GM18526 (cell line): ENCODE data around the gene SCLY.

Experiments used
- POLR2A ChIP-seq: IDR thresholded peaks from 3 replicates; pipeline ENCODE4 v1.6.1; 2011; ENCODE audit not compliant: insufficient read length; ENCODE audit errors: extremely low read depth

SCLY gene

DNA sequence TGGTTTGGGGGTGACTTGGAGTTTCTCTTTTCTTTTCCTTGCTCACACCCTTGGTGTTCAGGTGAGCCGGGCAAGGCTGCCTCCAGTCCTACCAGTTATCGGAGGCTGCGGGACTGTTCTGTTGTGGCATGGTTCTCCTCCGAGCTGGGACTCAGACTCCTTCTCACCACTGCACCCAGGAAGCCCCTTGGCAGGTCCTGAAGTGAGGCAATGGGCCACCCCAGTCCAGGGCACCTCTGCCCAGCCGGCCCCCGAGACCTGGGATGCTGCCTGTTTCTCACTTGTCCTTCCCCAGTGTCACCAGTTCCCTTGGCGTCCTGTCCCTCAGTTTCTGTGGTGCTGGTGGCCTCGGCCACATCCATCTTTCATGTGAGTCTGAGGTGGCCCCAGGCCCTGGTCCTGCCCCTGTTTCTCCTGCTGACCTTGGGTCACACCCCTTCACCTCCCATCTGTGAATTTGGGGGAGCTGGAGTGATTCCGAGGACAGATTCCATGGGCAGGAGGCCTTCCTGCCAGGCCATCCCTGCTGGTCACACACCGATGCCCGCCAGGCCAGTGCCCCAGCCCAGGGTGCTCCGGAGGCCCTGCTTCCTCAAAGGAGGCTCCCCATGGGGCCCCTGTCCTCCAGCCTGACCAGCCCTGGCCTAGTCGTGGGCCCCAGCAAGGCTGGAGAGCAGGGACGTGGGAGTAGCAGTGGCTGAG lies 71.1 kb downstream of the SCLY start:
- no peak for TF ChIP-seq POLR2A

DNA sequence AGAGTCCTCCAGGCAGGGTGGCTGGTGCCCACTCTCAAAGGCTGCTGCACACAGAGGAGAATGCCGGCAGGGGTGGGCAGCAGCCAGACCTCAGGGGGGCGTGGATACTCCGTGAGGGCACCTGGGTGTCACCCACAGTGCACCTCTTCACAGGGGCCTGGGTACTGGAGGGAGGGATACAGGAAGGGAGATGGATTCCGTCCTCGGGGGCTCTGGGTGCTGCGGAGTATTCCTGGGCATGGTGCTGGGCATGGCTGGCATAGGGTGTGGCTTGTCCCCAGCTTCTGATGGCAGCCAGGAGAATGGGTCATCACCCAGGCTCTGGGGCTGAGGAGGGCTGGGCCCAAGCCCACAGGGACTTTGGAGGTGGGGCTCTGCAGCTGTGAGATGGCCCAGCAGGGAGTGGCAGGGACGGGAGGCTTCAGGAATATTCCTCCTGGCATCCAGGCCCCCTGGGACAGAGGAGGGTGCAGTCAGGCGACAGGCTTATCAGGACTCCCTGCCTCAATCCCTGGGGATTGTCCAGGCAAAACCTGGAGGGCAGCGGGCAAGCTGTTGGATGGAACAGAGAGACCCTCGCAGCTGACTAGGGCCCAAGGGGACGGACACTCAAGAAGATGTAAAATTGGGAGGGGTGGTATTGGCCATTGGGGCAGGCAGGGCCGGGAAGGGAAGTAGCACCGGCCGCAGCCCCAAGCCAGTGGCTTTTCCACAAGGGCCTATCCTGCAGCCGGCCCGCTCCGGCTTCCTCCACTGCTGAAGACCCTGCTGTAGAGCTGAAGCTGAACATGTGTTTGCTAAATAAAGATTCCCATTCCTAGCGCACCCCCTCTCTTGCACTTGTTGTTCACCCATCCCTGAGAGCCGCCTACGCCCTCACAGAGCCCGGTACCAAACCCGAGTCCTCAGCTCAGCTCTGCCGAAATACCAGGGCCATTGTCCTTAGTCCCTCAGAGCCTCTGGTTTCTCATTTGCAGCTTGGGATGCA lies 72.0 kb downstream of the SCLY start:
- TF ChIP-seq POLR2A = no peak

DNA sequence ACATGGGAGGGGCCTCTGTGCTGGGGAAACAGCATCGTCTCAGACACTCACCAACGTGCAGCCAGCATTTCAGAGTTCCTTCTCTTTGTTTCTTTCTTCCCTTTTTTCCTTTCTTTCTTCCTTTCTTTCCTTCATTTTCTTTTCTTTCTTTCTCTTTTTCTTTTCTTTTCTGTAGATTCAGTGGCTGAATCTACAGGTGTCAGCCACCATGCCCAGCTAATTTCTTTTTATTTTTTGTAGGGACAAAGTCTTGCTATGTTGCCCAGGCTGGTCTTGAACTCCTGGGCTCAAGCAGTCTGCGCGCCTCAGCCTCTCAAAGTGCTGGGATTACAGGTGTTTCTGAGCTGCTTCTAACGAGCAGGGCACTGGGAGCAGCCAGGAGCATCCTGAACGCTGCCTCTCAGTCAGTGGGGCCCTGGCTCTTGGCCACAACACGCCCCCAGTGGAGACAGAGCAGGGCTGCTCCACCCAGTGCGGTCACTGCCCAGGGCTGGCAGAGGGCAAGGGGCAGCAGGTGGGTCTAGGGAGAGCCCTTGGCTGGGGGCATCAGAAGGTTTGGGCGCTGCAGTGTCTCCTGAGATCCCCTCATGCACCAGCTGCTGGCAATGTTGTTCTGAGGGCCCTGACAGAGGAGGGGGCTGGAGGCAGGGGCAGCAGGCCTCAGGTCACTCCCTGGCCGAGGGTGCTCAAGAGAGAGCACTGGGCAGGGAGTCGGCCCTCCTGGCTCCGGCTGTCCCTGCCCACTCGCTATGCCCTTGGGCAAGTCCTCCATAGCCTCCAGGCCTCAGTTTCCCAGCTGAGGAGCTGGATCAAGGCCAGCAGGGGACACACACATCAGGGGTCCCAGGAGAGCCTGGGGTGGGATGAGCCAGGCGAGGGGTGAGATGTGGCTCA lies 72.9 kb downstream of the SCLY start:
- no peak for TF ChIP-seq POLR2A

DNA sequence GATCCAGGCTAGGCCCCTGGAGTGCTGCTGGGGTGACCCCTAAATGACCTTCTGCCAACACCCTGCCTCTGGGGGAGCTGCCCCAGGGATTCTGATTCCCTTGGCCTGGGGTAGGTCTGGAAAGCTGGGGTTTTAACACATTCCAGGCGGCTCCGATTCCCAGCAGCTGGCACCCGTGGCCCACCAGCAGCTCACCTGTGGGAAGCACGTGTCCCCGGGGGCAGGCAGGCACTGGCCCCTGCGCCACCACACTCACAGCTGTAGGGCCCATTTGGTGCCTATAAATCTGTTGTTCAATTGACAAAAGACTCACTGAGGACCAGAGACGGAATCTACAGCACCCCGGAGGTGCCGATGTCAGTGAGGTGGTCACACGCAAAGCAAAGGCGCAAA lies 73.6 kb downstream of the SCLY start:
- TF ChIP-seq POLR2A = no peak

DNA sequence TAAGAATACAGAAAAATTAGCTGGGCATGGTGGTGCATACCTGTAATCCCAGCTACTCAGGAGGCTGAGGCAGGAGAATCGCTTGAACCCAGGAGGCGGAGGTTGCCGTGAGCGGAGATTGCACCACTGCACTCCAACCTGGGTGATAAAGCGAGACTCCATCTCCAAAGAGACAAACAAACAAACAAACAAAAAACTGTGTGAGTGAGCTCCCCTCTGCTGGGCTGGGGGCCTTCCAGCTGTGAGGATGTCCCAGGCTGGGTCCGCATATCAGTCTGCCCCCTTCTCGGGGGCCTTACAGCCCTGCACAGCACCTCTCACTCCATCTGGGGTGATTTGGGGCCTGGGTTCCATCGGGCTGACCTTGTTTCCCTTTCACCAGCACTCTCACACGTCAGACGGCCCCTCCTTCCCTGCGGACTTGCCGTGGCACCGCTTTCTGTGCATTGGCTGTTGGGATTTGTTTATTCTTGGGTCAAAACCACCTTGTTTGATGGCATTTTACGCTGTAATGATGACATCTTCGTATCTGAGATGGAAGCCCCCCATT lies 74.9 kb downstream of the SCLY start:
- TF ChIP-seq POLR2A = no peak

DNA sequence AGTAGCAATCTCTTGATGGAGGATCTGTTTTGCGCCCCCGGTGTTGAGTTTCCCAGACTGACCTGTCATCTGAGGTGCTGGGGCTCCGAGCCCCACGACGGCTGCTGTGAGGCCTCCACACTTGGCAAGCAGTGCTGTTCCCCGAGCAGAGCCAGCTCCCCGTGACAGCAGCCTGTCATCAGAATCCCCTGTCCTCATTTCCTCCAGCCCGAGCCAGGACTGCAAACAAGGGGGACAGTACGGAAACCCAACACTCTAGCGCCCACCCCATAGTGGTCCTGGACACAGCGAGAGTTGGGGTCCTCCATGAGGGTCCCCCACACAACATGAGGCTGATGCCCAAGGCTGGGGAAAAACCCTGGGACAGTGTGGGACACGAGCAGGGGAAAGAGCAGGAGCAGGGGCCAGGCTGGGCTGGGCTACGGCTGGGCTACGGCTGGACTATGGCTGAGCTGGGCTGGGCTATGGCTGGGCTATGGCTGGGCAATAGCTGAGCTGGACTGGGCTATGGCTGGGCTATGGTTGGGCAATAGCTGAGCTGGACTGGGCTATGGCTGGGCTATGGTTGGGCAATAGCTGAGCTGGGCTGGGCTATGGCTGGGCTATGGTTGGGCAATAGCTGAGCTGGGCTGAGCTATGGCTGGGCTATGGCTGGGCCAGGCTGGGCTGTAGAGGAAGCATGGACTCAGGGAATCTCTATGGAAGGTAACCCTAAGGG lies 76.2 kb downstream of the SCLY start:
- TF ChIP-seq POLR2A = no peak

DNA sequence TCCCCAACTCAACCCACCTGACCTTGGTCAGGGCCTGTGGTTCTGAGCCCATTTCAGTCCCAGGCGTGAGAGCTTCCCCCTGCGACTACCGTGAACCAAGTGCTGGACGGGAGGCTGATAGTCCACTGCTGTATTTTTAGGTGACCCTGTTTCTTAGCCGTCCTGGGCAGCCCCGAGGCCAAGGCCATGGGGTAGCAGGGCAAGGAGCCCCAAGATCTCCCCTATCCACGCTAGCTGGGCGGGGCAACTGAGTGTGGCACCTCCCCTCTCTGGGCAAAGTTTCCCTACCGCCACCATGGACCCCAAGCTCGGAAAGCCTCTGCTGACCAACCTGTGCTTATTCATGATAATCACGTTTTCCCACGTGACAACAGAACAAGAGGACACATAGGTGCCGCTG lies 77.1 kb downstream of the SCLY start:
- no peak for TF ChIP-seq POLR2A

DNA sequence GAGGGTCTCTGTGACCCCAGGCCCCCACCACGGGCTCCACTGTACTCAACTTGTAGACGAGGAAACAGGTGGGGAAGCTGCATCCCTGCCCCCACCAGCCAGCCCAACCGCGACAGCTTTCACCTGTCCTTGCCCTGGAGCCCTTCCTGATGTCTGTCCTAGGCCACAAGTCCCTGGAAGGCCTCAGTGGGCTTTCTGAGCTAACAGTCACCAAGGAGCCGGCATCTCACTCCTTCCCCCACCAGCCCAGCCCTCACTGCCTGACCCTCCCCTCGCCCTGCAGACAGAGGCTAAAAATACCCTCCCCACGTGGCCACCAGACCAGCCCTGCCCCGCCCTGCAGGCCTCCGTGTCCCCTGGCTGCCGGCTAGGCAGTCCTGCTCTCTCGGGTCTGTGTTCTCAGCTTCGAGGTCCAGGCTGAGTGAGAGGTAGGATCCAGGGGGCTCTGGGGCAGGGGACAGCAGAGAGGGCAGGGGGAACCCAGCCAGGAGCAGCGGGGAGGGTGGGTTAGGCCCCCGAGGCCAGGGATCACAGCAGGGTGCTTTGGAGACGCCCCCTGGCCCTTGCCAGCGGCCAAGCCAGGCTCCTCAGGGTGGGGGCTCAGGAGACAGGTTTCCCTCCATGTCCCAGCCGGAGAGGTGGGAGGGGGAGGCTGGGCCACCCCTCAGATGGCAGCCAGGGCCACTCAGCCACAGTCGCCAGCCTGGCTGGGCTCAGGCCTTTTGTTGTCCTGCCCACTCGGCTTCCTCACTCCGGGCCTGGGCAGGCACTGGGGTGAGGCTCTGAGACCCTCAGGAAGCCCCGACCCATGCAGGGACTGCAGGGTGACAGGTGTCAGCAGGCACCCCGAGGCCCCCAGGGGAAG lies 77.8 kb downstream of the SCLY start, which contains the start of gene KLHL30:
TSS of gene KLHL30 (plus strand) at position 338 of the 865 bp plus-strand sequence. CDS start 2,087 bp downstream, outside the sequence.
- no peak for TF ChIP-seq POLR2A

DNA sequence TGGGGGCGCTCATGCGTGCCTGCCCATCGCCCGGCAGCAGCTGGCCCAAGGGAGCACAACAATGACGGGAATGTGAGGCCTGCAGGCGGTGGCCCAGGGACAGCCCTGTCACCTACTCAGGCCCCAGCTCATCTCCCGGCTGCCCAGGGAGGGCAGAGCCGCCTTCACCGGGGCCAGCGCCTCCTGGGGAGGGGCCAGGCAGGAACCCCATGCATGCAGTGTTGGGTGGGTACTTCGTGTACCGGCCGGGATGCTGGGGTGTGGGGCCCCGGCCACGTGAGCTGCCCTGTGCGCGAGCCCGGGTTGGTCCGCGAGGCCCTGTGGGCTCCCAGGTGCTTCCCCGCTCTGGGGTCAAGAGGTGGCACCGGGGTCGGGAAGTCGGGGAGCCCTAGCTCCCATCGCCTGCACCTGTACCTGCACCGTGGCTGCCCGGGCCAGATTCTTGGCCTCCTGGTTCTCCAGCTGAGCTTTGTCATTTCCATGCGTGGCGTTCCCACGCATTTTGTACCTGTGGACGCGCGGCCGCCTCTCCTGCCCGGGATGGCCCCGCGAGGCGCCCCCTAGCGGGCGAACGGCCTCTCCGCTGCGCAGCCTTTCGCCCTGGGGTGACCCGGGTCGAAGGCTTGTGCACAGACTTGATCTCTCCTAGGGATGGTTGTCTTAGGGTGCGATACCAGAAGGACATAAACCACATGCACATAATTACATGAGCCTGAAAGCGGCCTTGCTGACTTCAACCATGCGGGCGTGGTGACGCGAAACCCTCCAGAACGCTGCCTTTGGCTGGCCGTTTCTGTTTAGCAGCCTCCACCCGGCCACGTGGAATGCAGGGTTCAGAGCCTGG lies 78.6 kb downstream of the SCLY start:
- no peak for TF ChIP-seq POLR2A

DNA sequence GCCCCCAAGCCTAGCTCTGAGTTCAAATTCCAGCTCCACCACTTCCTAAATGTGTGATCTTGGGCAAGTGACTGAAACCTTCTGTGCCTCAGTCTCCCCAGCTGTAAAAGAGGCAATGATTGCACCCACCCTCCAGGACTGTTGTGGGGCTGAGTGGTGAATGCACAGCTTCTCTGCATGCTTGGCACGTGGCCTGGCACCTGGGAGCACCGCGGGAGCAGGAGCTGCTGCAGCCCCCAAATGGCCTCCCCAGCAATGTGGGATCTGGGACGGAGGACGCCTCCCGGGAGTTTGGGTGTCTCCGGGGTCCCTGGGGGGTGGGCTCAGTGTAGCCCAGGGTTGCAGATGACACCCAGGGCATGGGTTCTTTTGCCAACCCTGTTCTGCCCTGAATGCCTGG lies 79.2 kb downstream of the SCLY start:
- no peak for TF ChIP-seq POLR2A

DNA sequence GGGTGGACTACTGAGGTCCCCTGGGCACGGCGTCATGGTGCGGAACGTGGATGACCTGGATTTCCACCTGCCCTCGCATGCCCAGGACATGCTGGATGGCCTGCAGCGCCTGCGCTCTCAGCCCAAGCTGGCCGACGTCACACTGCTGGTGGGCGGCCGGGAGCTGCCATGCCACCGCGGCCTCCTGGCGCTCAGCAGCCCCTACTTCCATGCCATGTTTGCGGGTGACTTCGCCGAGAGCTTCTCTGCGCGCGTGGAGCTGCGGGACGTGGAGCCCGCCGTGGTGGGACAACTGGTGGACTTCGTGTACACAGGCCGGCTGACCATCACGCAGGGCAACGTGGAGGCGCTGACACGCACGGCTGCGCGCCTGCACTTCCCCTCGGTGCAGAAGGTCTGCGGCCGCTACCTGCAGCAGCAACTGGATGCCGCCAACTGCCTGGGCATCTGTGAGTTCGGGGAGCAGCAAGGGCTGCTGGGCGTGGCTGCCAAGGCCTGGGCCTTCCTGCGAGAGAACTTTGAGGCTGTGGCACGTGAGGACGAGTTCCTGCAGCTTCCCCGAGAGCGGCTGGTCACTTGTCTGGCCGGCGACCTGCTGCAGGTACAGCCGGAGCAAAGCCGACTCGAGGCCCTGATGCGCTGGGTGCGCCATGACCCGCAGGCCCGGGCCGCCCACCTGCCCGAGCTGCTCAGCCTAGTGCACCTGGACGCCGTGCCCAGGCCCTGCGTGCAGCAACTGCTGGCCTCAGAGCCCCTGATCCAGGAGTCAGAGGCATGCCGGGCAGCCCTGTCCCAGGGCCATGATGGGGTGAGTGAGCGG lies 80.1 kb downstream of the SCLY start:
- no peak for TF ChIP-seq POLR2A
